Stimulated activated CD8-positive, alpha-beta memory T cell treated with anti-CD3 and anti-CD28 coated beads, Interleukin-4, amount 100 ng/mL, for 1 hour (primary cell): ENCODE results near the gene DYNC1LI1.
"Not testable (repeated sequence)": the region's sequence is repeated elsewhere in the genome, so short reads cannot be mapped to it uniquely, and the experiment has no call there.

ENCODE experiments used
- DNase-seq, 2 donors: peaks; one replicate each; pipeline ENCODE4 v3.0.0-alpha.2; 2020; ENCODE audit warnings: low read depth in 2 of 2, low spot score in 1 of 2

The DYNC1LI1 gene

DNA sequence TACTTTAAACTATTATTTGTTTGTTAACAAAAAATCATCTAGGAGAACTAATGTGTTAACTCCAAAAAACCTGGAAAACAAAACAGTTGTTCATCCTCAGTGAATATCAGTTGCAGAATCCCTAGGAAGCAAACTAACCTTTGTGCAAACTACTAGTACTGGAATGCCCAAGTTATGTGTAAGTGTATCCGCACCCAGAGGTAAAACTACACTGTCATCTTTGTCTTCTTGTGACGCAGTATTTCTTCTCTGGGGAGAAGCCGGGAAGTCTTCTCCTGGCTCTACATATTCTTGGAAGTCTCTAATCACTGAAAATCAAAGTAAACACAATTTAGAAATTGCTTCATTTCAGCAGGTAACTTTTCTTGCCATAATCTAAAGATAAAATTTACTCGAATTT, 29.8 kb downstream of the DYNC1LI1 start:
- no peak for DNase-seq

- DNase-seq: no peak
Observed at GRCh38 chr3:32532434-32532833, 38.2 kb downstream of the DYNC1LI1 start.

GRCh38 chr3:32531010-32531647, 39.5 kb downstream of the DYNC1LI1 start:
- DNase-seq: no peak

GRCh38 chr3:32525720-32526119, 44.9 kb downstream of the DYNC1LI1 start:
- no peak for DNase-seq

DNA sequence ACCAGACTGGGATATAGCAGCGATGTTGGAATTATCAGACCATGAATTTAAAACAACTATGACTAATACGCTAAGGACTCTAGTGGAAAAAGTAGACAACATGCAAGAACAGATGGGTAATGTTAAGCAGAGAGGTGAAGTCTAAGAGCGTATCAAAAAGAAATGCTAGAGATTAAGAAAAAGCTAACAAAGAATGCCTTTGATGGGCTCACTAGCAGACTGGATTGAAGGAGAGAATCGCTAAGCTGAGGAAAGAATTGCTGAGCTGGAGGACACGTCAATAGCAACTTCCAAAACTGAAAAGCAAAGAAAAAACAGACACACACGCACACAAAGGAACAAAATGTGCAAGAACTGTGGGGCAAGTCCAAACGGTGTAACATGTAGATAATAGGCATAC, 48.0 kb downstream of the DYNC1LI1 start:
- no peak for DNase-seq

- not testable (repeated sequence) for DNase-seq
Observed at GRCh38 chr3:32518921-32519320, 51.7 kb downstream of the DYNC1LI1 start.

GRCh38 chr3:32516751-32517150, 53.9 kb downstream of the DYNC1LI1 start:
- not testable (repeated sequence) for DNase-seq

DNA sequence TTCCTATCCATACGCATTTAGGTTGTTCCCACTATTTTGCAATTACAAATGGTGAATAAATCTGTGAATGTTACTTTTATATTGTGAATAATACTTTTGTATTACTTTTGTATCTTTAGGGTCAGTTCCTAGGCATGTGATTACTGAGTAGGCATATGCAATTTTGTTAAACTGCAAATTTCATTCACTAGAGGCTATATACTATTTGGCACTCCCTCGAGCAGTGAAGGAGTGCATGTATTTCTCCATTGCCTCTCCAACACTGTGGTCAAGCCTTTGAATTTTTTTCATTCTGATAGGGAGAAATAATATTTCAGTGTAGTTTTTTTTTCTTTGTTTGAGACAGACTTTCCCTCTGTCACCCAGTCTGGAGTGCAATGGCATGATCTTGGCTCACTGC, 59.7 kb downstream of the DYNC1LI1 start:
- DNase-seq: no peak

GRCh38 chr3:32510075-32510724, 60.5 kb downstream of the DYNC1LI1 start:
- peak; percentile 11 to 31 for DNase-seq

- no peak for DNase-seq
Observed at GRCh38 chr3:32508711-32509110, 61.9 kb downstream of the DYNC1LI1 start.

DNA sequence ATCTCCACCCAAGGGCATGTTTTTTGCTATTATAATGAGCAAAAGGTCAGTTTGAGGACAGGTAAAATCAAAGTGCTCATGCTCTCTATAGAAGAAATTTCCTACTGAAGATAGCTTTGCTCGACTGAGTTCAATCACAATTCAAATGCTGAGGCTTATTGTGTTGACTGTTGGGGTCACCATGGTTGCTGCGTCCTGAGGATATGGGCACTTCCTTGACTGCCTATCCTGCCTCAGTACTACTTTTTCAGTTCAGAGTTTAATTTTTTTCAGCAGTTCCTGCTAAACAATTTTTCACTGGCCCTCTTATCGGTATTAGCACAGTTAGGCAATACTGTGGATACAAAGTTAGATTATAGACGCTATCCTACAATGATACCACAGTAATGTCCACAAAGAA, 64.2 kb downstream of the DYNC1LI1 start:
- DNase-seq: no peak

GRCh38 chr3:32502946-32503286, 67.7 kb downstream of the DYNC1LI1 start:
- DNase-seq: no peak

DNA sequence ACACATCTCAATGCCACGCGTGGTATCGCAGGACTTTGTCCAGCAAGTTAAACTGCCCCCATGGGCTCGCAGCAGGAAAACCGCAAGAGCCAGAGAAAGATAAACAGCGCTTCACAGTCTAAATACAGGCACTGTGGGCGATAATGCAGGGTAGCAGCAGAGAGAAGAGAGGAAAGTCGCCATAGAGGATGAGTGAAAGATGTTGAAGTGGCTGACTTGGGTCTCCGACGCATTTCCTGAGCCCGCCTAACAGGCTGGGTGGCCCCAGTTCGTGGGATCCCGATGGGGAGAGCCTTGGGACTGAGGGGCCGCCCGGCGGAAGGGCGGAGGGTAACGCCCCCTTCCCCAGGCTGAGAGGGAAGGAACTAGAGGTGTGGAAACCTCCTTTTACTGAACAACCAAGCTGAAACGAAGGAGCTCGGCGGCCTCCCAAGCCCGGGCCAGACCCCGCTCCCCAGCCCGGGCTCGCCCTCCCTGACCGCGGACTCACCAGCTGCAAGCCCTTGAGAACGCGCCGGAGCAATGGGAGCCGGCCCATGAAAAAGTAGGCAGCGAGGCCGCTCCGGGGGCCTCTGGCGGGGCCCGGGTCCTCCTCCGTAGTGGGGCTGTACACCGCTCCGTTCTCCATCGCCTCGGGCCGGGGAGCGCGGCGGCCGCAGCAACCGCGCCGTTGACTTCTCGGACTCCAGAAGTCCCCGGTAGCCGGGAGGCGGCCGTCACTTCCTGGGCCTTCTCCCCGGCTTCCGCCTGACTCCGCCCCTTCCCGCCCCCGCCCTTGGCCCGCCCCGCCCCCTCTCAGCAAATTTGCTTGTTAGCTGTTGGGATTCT, 68.3 kb downstream of the DYNC1LI1 start, which contains the start of gene CMTM6:
Gene CMTM6, minus strand, starts transcription at position 735 of the 828 bp plus-strand sequence. Its CDS starts 107 bp downstream, at position 628.
- peak; percentile 56 to 59 for DNase-seq

- no peak for DNase-seq
Observed at GRCh38 chr3:32501783-32502117, 68.9 kb downstream of the DYNC1LI1 start.

- DNase-seq: no peak
Observed at GRCh38 chr3:32500880-32501782, 69.5 kb downstream of the DYNC1LI1 start.

DNA sequence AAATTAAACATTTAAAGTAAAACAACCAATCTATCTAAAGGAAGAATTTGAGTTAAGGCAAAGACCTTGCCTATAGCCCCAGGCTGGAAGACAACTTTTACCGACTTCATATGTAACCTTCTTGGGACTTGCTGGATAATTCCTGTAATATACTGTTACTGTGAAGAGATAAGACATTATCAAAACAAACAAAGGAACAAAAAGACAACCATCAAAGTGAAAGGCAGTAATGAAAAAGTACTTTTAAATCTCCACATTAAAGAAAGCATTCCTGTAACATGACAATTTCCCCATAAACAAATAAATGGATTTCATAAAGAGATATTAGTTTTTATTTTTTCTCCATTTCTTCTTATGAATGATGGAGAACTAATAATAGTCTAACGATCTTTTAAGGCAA, 70.4 kb downstream of the DYNC1LI1 start:
- no peak for DNase-seq

GRCh38 chr3:32499585-32499984, 71.1 kb downstream of the DYNC1LI1 start:
- no peak for DNase-seq

- no peak for DNase-seq
Observed at GRCh38 chr3:32498992-32499391, 71.7 kb downstream of the DYNC1LI1 start.

GRCh38 chr3:32498252-32498651, 72.4 kb downstream of the DYNC1LI1 start:
- DNase-seq: no peak

DNA sequence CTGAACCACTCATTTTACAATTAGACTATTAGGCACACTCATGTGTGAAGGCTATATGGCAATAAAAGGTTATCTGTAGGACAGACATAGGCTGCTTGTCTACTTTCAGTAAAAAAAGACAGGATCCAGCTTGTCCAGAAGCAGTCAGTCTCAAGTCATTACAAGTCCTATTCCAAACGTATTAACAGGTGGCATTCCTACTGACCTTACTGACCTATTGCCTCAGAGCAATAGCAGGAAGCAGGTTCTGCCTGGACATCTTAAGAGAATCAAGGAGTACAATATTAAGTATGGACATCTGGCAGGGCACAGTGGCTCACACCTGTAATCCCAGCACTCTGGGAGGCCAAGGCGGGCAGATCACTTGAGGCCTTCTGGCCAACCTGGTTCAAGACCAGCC, 75.0 kb downstream of the DYNC1LI1 start:
- no peak for DNase-seq

DNA sequence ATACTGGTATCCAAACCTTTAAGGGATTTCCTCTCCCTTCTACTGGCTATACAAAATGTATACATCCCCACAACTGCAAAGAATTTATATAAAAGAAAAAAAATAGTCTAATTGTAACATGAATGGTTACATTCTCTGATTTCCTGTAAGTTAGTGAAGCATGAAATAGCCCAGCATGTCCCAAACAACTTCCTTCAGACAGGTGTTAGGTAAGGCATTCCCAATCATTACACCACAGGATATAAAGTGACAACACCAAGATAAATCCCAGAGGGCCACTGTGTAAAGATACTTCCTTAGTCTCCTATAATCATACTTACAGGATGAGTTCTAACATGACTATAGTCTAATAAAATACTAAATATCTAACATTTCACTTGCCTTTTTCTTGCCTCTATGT, 75.6 kb downstream of the DYNC1LI1 start:
- DNase-seq: no peak
